Superior temporal gyrus (tissue), 1 donor: Measurements from ENCODE around the gene SYNGR2.
"Not testable (repeated sequence)": the region's sequence is repeated elsewhere in the genome, so short reads cannot be mapped to it uniquely, and the experiment has no call there.

ENCODE experiments used
- DNase-seq: peaks from one replicate; pipeline ENCODE4 v3.0.0-alpha.2; 2016; ENCODE audit errors: extremely low spot score

SYNGR2 gene

DNA sequence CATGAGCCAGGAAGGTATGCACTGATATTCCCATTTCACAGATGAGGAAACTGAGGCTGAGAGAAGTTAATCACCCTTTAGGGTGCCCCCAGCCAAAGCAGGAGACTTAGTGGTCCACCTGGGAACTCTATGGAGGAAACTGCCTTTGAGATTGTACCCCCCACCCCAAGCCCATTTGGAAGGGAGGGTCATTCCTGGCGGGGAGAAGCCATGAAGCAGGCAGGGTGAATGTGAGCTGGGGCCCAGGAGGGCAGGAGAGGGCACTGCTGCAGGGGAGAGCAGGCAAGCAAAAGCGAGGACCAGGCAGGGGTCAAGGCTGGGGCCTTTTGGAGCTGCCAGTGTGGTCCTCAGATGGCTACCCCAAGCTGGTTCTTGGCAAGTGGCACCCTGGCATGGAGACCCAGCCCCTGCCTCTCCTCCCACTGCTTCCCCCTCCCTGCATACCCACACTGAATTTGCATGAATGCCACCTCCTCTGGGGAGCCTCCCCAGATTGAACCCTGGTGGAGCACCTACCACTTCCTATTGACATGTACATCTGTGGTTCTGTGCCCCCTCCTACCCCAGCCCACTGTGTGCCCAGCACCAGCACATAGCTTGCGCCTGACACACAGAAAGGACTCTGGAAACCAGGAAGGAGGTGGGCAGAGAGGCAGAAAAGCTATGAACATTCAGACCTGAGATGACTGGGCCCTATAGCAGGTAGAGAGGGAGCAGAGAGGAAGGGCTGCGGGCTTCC, 38.9 kb upstream of the SYNGR2 start:
- DNase-seq = no peak

- DNase-seq = no peak
Observed at GRCh38 chr17:78130090-78130436, 38.3 kb upstream of the SYNGR2 start.

DNA sequence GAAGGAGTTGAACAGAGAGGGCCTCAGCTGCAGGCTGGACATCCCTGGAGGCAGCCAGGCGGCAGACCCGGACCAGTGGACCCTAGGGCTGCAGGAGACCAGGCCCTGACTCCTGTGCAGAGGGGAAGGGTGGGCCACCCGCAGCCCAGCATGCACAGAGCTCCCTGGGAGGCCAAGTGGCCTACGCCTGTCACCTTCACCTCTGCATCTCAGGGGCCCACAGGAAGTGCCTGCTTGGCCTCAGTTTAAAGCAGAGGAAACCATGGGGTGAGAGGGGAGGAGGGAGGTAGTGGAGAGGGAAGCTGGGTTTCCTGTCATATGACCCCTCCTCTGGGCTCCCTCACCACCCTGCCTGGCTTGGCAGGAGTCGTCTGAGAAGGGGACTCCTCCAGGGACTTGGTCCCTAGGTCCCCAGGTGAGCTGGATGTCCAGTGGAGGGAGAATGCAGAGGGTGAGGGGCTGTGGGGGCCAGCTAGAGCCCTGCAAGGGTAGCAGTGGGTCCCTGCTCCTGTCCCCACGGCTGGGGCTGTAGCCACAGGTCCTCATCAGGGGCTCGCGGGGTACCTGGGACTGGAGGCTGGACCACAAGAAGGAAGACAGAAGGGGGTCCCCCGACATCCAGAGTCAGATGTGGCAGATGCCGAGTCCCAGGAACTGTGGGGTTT, 37.8 kb upstream of the SYNGR2 start, which contains the start of gene TMC8:
Gene TMC8 (plus strand): TSS at position 335 of the 665 bp plus-strand sequence. CDS start 818 bp downstream, outside the sequence.
- DNase-seq = peak; percentile 22

- peak; percentile 33 for DNase-seq
Observed at GRCh38 chr17:78131172-78132083, 37.0 kb upstream of the SYNGR2 start.

DNA sequence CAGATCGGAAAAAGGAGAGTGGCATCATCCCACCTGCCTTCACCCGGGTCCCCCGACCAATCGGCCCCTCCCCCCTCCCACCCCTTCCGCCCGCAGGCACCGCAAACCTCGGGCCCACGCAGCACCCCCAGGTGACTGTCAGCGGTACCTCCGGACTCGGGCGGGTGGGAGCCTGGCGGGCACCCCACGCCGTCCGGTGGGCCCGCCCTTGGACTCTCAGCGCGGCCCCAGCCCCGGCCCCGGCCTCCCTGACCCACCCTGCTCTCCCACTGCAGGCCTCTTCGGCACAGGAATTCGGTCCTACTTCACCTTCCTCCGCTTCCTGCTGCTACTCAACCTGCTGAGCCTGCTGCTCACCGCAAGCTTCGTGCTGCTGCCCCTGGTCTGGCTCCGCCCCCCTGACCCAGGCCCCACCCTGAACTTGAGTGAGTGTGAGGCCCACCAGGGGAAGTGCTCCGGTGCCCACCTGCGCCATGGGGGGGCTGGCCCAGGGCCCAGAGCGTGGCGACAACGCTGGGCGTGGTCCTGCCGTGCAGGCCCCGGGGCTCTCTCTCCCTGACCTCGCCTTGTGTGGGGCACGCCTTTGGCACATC, 36.2 kb upstream of the SYNGR2 start:
- no peak for DNase-seq

DNA sequence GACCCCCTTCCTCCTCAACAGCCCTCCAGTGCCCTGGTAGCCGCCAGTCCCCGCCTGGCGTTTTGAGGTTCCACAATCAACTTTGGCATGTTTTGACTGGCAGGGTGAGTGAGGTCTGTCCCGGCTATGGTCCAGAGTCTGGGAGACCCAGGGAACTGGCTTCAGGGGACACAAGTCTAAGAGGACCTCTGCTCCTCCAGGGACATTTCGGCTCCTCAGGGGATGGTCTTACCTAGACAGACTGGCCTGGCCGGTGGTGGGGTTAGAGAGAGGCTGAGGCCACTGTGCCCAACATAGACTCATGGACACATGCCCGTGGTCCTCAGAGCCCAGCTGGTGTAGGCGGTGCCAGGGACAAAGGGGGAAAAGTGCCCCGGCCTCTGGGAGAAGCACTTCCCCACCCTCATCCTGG, 35.6 kb upstream of the SYNGR2 start:
- DNase-seq = no peak

DNA sequence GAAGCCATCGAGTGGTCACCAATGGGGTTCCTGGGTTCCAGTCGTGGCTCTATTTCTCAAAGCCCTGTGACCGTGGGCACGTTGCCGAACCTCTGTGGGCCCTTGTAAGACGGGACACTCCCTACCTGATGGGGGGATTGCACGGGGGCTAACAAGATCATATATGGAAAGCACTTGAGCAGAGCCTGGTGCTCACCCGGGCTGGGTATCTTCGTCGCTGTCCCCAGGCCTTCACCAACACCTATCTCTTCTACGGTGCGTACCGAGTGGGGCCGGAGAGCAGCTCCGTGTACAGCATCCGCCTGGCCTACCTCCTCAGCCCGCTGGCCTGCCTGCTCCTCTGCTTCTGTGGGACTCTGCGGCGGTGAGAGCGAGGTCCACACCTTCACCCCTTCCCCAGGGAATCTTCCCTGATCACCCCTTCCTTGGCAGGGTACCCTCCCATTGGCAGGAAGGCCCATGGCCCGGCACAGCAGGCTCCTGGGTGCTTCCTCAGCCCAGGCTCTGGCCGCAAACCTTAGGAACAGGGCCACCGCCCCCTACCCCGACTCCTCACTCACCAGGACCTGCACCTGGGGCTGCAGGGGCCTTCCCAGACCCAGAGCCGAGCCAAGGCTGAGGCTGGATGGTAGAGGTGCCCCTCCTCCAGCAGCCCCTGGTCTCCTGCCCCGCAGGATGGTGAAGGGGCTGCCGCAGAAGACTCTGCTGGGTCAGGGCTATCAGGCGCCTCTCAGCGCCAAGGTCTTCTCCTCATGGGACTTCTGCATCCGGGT, 35.0 kb upstream of the SYNGR2 start:
- no peak for DNase-seq

DNA sequence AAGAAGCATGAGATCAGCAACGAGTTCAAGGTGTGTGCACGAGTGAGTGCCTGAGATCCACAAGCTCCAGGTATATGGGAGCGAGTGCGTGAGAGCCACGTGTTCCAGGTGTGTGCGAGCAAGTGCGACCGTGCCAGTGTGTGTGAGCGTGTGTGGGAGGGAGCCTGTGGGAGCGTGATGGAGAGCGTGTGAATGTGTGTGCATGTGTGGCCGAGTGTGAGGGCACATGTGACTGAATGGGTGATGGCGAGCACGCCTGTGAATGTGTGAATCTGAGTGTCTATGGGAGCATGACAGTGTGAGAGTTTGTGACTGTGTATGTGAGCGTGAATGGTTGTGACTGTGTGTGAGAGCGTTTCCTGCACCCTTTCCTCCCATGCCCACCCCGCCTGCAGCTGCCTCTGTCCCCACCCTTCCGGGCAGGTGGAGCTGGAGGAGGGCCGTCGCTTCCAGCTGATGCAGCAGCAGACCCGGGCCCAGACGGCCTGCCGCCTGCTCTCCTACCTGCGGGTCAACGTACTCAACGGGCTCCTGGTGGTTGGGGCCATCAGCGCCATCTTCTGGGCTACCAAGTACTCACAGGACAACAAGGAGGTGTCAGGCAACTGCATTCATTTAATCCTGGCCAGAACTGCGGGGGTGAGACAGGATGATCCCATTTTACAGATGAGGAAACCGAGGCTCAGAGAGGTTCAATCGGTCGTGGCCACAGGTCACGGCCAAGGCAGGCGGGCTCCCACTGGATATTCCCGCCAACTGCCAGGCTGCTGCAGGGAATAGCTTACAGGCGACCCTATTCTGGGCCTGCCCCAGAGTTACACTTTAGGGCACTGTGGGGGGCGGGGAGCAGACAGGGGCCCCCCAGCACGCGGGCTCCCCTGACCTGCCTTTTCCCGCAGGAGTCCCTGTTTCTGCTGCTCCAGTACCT, 34.1 kb upstream of the SYNGR2 start:
- peak; percentile 27 for DNase-seq

DNA sequence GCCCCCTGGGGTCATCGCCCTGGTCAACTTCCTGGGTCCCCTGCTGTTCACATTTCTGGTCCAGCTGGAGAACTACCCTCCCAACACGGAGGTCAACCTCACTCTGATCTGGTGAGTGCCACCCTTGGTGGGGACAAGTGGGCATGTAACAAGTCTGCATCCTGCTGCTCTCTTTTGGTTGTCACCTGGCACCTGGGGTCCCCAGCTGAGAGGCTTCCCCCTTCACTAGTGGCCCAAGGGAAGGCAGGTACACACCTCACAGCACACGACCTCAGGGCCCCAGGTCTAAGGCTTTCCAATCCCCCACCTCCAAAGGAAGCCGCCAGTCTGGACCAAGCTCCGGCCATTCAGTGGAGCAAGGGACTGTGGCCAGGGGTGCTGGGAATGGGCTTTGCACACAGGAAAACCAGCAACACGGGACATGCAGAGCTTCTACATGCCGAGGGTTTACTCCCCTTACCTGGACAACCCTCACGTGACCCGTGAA, 33.4 kb upstream of the SYNGR2 start:
- no peak for DNase-seq

DNA sequence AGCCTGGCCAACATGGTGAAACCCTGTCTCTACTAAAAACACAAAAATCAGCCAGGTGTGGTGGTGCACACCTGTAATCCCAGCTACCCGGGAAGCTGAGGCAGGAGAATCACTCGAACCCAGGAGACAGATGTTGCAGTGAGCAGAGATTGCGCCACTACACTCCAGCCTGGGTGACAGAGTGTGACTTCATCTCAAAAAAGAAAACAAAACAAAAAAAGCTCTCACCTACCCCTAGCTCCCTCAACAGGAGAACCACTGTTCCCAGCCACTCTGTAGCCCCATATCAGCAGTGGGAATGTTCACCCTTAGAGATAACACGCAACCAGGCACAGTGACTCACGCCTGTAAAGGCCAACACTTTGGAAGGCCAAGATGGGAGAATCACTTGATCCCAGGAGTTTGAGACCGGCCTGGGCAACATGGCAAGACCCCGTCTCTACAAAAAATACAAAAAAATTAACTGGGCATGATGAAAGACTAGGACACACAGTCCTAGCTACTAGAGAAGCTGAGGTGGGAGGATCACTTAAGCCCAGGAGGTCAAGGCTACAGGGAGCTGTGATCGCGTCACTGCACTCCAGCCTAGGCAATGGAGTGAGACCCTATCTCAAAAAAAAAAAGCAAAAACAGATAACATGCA, 32.4 kb upstream of the SYNGR2 start:
- DNase-seq = no peak

DNA sequence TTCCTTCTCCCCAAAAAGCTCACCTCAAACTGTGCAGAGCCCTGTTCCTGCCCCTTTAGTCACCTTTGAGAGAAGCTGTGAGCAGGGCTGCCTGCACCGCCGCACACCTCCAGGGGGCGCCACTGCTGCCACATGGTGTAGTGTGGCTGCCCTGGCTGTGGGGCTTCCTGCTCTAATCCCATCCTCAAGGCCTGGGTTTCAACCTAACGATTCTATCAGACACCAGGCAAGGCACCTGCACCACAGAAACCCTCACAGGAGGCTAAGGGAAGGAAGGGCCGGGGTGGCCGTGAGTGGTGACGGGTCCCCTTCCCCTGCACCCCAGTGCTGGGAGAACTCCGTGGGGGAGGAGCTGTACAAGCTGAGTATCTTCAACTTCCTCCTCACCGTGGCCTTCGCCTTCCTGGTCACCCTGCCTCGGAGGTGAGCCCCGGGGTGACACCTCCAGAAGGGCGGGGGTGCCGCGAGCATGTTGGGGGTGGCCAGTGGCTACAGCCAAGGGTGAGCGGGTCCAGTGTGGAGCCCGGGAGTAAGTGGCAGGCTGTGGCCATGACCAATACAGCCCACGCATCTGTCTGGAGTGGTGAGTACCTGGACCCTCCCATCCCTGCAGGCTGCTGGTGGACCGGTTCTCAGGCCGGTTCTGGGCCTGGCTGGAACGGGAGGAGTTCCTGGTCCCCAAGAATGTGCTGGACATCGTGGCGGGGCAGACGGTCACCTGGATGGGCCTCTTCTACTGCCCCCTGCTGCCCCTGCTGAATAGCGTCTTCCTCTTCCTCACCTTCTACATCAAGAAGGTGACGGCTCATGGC, 30.8 kb upstream of the SYNGR2 start:
- no peak for DNase-seq

DNA sequence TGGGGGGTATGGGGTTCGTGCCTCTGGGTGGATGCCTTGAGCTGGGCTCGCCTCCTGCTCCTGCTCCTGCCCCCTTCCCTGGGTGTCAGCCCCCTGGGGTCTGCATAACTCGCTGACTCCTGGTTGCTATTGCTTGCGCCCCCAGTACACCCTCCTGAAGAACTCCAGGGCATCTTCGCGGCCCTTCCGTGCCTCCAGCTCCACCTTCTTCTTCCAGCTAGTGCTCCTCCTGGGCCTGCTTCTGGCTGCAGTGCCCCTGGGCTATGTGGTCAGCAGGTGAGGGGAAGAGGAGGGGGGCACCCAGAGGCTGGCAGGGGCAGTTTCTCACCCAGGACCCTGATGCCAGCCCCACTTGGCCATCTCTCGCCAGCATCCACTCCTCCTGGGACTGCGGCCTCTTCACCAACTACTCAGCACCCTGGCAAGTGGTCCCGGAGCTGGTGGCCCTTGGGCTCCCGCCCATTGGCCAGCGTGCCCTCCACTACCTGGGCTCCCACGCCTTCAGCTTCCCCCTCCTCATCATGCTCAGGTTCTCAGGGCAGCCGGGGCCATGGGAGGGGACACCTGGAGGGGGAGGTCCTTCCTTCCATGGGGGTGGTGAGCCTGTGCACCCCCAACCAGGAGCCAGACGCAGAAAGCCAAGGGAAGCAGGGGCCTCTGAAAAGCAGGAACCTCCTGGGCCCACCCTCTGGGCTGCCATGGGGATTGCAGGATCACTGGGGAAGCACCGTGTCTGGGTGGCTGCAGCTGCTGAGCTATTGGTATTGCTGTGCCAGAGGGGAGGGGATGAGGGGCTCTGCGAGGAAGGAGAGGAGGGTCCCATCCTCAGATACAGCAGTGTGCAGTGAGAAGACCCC, 29.9 kb upstream of the SYNGR2 start:
- no peak for DNase-seq

DNA sequence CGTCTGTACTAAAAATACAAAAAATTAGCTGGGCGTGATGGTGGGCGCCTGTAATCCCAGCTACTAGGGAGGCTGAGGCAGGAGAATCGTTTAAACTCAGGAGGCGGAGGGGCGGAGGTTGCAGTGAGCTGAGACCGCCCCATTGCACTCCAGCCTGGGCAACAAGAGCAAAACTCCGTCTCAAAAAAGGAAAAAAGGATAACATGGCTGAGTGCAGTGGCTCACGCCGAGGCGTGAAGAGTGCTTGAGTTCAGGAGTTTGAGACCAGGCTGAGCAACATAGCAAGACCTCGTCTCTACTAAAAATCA, 28.6 kb upstream of the SYNGR2 start:
- not testable (repeated sequence) for DNase-seq

DNA sequence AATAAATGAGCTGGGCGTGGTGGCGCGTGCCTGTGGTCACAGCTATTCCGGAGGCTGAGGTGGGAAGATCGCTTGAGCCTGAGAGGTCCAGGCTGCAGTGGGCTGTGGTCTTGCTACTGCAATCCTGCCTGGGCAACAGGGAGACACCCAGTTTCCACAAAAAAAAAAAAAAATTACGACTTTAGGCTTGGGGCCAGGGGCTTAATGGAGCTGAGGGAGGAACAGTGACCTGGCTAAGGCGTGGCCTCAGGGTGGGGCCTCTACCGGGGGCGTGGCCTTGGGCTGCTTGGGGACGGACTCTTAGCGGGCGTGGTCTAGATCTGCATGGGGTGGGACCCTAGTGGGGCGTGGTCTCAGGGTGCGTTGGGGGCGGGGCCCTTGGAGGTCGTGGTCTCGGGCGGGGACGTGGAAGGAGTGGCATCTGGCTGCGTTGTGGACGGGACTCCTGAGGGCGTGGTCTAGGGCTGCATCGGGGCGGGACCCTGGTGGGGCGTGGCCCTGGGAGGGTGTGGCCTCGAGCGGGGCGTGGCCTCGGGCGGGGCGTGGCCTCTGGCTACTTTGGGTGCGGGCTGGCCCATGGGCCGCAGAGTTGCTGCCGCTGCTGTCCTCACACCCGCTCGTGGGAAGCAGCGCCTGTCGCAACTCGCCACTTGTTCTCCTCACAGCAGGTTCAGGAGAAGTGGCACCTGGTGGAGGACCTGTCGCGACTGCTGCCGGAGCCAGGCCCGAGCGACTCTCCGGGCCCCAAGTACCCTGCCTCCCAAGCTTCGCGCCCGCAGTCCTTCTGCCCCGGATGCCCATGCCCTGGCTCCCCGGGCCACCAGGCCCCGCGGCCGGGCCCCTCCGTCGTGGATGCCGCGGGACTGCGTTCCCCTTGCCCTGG, 28.0 kb upstream of the SYNGR2 start:
- DNase-seq = no peak

- no peak for DNase-seq
Observed at GRCh38 chr17:78141437-78142118, 26.8 kb upstream of the SYNGR2 start.
